CD4-positive, alpha-beta T cell treated with Interferon alpha-2 for 1 hour (primary cell): Measurements from ENCODE around the gene TFPI2.
"Not testable (repeated sequence)": the region's sequence is repeated elsewhere in the genome, so short reads cannot be mapped to it uniquely, and the experiment has no call there.

Experiments
- DNase-seq, 2 donors: peaks; one replicate each; pipeline ENCODE4 v3.0.0-alpha.2; 2020 to 2022

The TFPI2 gene

GRCh38 chr7:93890464-93891068 lies at the start of gene TFPI2:
Gene TFPI2 (minus strand): TSS chr7:93890753. CDS start chr7:93890678, 75 bp downstream.
- no peak for DNase-seq

- no peak for DNase-seq
Observed at GRCh38 chr7:93938293-93938692, 47.7 kb upstream of the TFPI2 start.

GRCh38 chr7:93937818-93938217 lies 47.3 kb upstream of the TFPI2 start:
- no peak for DNase-seq

GRCh38 chr7:93935102-93935501 lies 44.5 kb upstream of the TFPI2 start:
- DNase-seq = no peak

- DNase-seq = no peak
Observed at GRCh38 chr7:93933156-93933555, 42.6 kb upstream of the TFPI2 start.

- no peak for DNase-seq
Observed at GRCh38 chr7:93931655-93932054, 41.1 kb upstream of the TFPI2 start.

GRCh38 chr7:93927585-93927984 lies 37.0 kb upstream of the TFPI2 start:
- no peak for DNase-seq

- no peak for DNase-seq
Observed at GRCh38 chr7:93926800-93927199, 36.2 kb upstream of the TFPI2 start.

GRCh38 chr7:93923942-93924341 lies 33.4 kb upstream of the TFPI2 start:
- DNase-seq = no peak

GRCh38 chr7:93923296-93923695 lies 32.7 kb upstream of the TFPI2 start:
- DNase-seq = no peak

- no peak for DNase-seq
Observed at GRCh38 chr7:93921607-93922566, 31.3 kb upstream of the TFPI2 start, which contains the start of gene GNG11. Gene GNG11 (plus strand): TSS chr7:93921735. CDS start chr7:93922138, 403 bp downstream.

GRCh38 chr7:93921186-93921585 lies 30.6 kb upstream of the TFPI2 start:
- DNase-seq = no peak

GRCh38 chr7:93920496-93921182 lies 30.1 kb upstream of the TFPI2 start:
- no peak for DNase-seq

GRCh38 chr7:93916315-93916714 lies 25.8 kb upstream of the TFPI2 start:
- not testable (repeated sequence) for DNase-seq

- DNase-seq = not testable (repeated sequence)
Observed at GRCh38 chr7:93915888-93916287, 25.3 kb upstream of the TFPI2 start.

GRCh38 chr7:93915206-93915842 lies 24.8 kb upstream of the TFPI2 start:
- DNase-seq = not testable (repeated sequence)

GRCh38 chr7:93914581-93915066 lies 24.1 kb upstream of the TFPI2 start:
- no peak for DNase-seq

- DNase-seq = no peak
Observed at GRCh38 chr7:93913197-93913596, 22.6 kb upstream of the TFPI2 start.

GRCh38 chr7:93911661-93912060 lies 21.1 kb upstream of the TFPI2 start:
- DNase-seq = not testable (repeated sequence)

- DNase-seq = not testable (repeated sequence)
Observed at GRCh38 chr7:93911242-93911641, 20.7 kb upstream of the TFPI2 start.

GRCh38 chr7:93910076-93910994 lies 19.8 kb upstream of the TFPI2 start:
- DNase-seq = no peak

GRCh38 chr7:93906267-93906666 lies 15.7 kb upstream of the TFPI2 start, which contains the start of gene GNGT1:
Gene GNGT1 (plus strand): TSS chr7:93906567. CDS start chr7:93906747, 180 bp downstream.
- DNase-seq = no peak
